Hepatocyte (in vitro differentiated cells): ENCODE results near the gene CROCC.

Experiments used
- EZH2 ChIP-seq: fragments of 200-600 bp; sonication (generic); IDR thresholded peaks from 2 replicates; pipeline ENCODE4 v1.6.1; 2016; ENCODE audit warnings: antibody characterized with exemption, mild to moderate bottlenecking, borderline replicate concordance
- EZH2phosphoT487 ChIP-seq: fragments of 200-600 bp; sonication (generic); IDR thresholded peaks from one replicate; pipeline ENCODE4 v1.6.1; 2018; ENCODE audit warnings: antibody characterized with exemption, mild to moderate bottlenecking, low read depth, moderate library complexity; ENCODE audit not compliant: unreplicated experiment, severe bottlenecking
- TF ChIP-seq, protein P1 (sequence below): fragments of 200-600 bp; sonication (generic); IDR thresholded peaks from 2 replicates; pipeline ENCODE4 v1.5.1; 2016; ENCODE audit warnings: antibody characterized with exemption, mild to moderate bottlenecking; ENCODE audit not compliant: poor library complexity

DNA sequence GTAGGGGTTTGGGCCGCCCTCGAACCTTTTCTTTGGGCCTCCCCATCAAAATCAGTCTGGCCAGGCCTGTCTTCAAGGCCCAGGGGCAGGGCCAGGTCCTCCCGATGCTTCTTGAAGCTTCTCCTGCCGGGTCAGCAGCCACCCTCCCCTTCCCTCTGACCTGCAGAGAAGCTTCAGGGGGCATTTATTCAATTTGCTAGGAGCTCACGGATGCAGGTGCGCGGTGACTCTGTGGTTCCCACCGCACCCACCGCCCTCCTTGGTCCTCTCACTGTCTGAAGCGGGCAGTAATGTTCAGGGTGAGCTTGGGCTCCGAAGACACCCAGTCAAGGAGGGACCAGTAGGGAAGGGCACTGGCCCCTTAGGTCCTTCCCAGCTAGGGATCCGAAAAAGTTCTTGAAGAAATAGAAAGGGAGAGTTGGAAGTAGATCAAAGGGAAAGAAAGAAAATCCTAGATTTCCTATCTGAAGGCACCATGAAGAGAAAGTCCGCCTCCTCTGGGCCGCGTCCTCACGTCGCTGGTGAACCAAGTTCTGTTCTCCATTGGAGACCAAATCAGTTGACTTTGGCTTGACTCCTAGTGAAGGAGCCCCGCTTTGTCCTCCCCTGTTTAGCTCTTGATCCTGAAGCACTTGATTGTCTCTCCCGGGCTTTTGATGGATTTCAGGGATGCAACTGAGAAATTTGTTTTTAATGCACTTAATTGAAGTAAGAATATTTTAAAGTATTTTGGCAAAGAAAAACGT, 34.7 kb upstream of the CROCC start:
- TF ChIP-seq EZH2phosphoT487 (no peak), EZH2 (no peak)
- TF ChIP-seq, protein P1, sequence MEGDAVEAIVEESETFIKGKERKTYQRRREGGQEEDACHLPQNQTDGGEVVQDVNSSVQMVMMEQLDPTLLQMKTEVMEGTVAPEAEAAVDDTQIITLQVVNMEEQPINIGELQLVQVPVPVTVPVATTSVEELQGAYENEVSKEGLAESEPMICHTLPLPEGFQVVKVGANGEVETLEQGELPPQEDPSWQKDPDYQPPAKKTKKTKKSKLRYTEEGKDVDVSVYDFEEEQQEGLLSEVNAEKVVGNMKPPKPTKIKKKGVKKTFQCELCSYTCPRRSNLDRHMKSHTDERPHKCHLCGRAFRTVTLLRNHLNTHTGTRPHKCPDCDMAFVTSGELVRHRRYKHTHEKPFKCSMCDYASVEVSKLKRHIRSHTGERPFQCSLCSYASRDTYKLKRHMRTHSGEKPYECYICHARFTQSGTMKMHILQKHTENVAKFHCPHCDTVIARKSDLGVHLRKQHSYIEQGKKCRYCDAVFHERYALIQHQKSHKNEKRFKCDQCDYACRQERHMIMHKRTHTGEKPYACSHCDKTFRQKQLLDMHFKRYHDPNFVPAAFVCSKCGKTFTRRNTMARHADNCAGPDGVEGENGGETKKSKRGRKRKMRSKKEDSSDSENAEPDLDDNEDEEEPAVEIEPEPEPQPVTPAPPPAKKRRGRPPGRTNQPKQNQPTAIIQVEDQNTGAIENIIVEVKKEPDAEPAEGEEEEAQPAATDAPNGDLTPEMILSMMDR: no peak
